Kidney (tissue), 14 donors: ENCODE results near the gene CARD19. TPM values are rescaled to one million over a fixed set of nuclear protein-coding genes. Genes with fewer than 3 reads are reported as not detected.

Source experiments
- DNase-seq, 5 donors: peaks; one replicate each; pipeline ENCODE4 v3.0.0-alpha.2; 2013 to 2020
- FAIRE-seq: peaks from 2 replicates; lab custom pipeline; 2012; peaks lifted over from hg19 to GRCh38; lab: Jason Lieb, UNC
- H3K27ac ChIP-seq, 2 donors: one replicate each; pipeline ENCODE4 v1.7.0; 2013; ENCODE audit warnings: low read depth in 2 of 2, low read length in 2 of 2, inconsistent platforms in 1 of 2
- H3K27me3 ChIP-seq: one replicate; pipeline ENCODE4 v1.7.1; 2013; ENCODE audit warnings: low read length, inconsistent platforms; ENCODE audit not compliant: control insufficient read depth, insufficient read depth
- H3K36me3 ChIP-seq, 3 donors: one replicate each; pipeline versions ENCODE4 v1.7.0 to v1.7.1; 2013; ENCODE audit warnings: low read length in 3 of 3, control low read depth in 1 of 3, inconsistent platforms in 1 of 3; ENCODE audit not compliant: insufficient read depth in 3 of 3, control insufficient read depth in 2 of 3
- H3K4me1 ChIP-seq, 3 donors: one replicate each; pipeline versions ENCODE4 v1.7.0 to v1.7.1; 2013; ENCODE audit warnings: low read length in 3 of 3, inconsistent platforms in 1 of 3, low read depth in 1 of 3; ENCODE audit not compliant: control insufficient read depth in 2 of 3, insufficient read depth in 2 of 3
- H3K4me3 ChIP-seq, 3 donors: one replicate each; pipeline versions ENCODE4 v1.7.0 to v1.8.1; 2013; ENCODE audit warnings: low read length in 3 of 3, control low read depth in 1 of 3, inconsistent platforms in 1 of 3
- H3K9ac ChIP-seq, 3 donors: one replicate each; pipeline versions ENCODE4 v1.7.0 to v1.7.1; 2013; ENCODE audit warnings: low read length in 3 of 3, control low read depth in 1 of 3, inconsistent platforms in 1 of 3
- H3K9me3 ChIP-seq, 3 donors: one replicate each; pipeline versions ENCODE4 v1.7.0 to v1.7.1; 2013; ENCODE audit warnings: low read length in 3 of 3, control low read depth in 1 of 3, inconsistent platforms in 1 of 3; ENCODE audit not compliant: control insufficient read depth in 2 of 3, insufficient read depth in 1 of 3
- intact Hi-C: fragments of 100-400 bp; cut with DNase I; formaldehyde crosslinking; loops from one replicate; pipeline ENCODE4 v1.11.1; 2022
- polyA plus RNA-seq: library from polyadenylated mRNA; stranded (reverse); fragments of 350-450 nt; fragmentation: Illumina TruSeq; extraction: RNeasy Lipid Tissue Mini Kit (QIAGEN cat#74804); gene quantifications from one replicate; pipeline ENCODE4 v1.2.3, GENCODE V29; 2014; ENCODE audit warnings: low read depth, low replicate concordance; ENCODE audit not compliant: insufficient read depth
- total RNA-seq: library from RNA; stranded (reverse); fragmentation: NEBNext Ultra II Directional; extraction: Animal tissue kit (Norgen Biotek cat#: 25700); gene quantifications from one replicate; pipeline ENCODE4 v1.2.1, GENCODE V29; 2021
- TF ChIP-seq, protein P1 (sequence below): IDR thresholded peaks from 3 replicates; pipeline ENCODE4 v1.5.1; 2012; ENCODE audit warnings: mild to moderate bottlenecking, moderate library complexity, borderline replicate concordance; ENCODE audit not compliant: insufficient read depth; ENCODE audit errors: extremely low read depth
- donor health status: control.
- donor health status: control.
- donor health status: control.
- donor health status: control.
- donor health status: control.
- donor health status: DM: yes; HTN: yes; CAD: no.
- donor health status: Normal renal cell carcinoma (clear cell type).

The CARD19 gene
- total and polyA plus RNA-seq, 2 donors from 2014 or later: 44.5 to 49.3 TPM

DNA sequence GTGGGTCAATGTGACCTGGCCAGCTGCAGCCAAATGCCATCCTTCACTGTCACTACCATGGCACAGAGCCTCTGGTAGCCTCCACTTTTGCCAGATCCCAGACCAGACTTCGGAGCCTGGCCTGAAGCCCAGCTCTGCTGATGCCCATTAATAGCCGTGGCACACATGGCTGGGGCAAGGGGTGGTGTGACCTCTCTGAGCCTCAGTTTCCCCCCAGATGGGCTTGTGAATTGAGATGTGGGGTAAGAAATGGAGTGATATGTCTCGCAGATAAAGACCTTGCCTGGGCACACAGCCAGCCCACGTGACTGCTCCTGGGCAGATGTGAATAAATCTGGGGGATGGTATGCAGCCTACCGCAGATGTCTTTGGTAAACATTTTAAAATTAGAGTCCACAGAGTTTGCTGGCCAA lies 23.6 kb upstream of the CARD19 start:
- Histone ChIP-seq H3K4me1 (peaks cover 0 to 6% (median 5%) of the 10 kb centered on the region in 3 donors), H3K36me3 (no peaks in the 10 kb centered on the region), H3K9ac (no peak overlapping the region), H3K27me3 (no peaks in the 10 kb centered on the region), H3K9me3 (no peaks in the 10 kb centered on the region), H3K27ac (no peak overlapping the region), H3K4me3 (no peak overlapping the region)
- FAIRE-seq (no peak), DNase-seq (peak in 1 of 5 donors; percentile 39)
- TF ChIP-seq, protein P1, sequence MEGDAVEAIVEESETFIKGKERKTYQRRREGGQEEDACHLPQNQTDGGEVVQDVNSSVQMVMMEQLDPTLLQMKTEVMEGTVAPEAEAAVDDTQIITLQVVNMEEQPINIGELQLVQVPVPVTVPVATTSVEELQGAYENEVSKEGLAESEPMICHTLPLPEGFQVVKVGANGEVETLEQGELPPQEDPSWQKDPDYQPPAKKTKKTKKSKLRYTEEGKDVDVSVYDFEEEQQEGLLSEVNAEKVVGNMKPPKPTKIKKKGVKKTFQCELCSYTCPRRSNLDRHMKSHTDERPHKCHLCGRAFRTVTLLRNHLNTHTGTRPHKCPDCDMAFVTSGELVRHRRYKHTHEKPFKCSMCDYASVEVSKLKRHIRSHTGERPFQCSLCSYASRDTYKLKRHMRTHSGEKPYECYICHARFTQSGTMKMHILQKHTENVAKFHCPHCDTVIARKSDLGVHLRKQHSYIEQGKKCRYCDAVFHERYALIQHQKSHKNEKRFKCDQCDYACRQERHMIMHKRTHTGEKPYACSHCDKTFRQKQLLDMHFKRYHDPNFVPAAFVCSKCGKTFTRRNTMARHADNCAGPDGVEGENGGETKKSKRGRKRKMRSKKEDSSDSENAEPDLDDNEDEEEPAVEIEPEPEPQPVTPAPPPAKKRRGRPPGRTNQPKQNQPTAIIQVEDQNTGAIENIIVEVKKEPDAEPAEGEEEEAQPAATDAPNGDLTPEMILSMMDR: no peak
- intact Hi-C loops: no loop called here

DNA sequence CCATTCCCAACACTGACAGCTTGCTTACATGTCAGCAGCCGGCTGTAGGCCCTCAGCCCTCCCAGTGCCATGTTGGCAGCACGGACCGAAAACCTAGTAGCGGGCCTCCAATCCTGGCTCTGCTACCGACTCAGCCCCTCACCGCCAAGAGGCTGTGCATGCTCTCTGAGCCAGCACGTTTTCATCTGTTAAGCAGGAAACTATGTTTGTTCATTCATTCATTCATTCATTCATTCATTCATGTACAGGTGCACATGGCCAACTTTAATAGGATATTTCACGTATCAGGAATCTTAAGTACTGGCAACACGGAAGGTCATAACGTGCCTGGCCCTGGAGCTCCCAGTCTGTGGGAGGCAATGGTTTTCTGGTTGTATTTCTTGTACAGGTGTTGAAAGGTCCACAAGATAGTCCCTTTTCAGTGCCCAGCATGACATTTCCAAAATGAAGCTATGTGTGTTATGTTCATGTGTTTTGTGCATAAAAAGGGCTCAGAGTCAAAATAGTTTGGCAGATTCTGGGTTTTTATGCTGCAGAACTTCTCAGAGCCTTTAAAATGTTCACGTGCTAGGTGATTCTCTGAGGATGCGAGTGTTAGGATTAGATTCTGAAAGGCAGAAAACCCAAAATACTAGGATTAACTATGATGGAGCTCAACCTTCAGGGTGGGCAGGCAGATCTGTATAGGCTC lies 19.8 kb upstream of the CARD19 start:
- FAIRE-seq (no peak), DNase-seq (peak in 1 of 5 donors; percentile 45)
- intact Hi-C loops: no loop called here
- no peak overlapping the region for H3K9ac ChIP-seq
- no peaks in the 10 kb centered on the region for H3K27me3 ChIP-seq
- H3K27ac ChIP-seq: no peak overlapping the region
- no peaks in the 10 kb centered on the region for H3K36me3 ChIP-seq
- H3K4me1 ChIP-seq: peaks cover 0 to 6% (median 5%) of the 10 kb centered on the region in 3 donors
- TF ChIP-seq, protein P1: no peak
- H3K4me3 ChIP-seq: no peak overlapping the region
- no peaks in the 10 kb centered on the region for H3K9me3 ChIP-seq

DNA sequence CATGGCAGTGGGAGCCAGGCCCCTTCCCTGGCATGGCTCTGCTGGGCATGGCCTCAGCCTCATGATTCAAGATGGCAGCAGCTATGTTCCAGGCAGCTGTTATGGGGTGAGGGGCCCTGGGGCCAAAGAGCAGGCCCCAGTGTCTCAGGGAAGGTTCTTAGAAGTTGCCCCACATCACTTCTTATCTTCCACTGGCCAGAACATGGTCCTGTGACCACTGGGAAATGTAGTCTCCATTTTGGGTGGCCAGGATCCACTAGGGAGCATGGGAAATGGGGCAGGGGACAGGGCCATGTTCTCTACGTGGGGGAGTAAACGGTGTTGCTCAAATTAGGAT lies 19.3 kb upstream of the CARD19 start:
- FAIRE-seq (no peak), DNase-seq (peak in 1 of 5 donors; percentile 10)
- H3K9me3 ChIP-seq: no peaks in the 10 kb centered on the region
- H3K36me3 ChIP-seq: no peaks in the 10 kb centered on the region
- TF ChIP-seq, protein P1: no peak
- H3K4me1 ChIP-seq: peaks cover 0 to 6% (median 5%) of the 10 kb centered on the region in 3 donors
- H3K4me3 ChIP-seq: no peak overlapping the region
- H3K27me3 ChIP-seq: no peaks in the 10 kb centered on the region
- no peak overlapping the region for H3K27ac ChIP-seq
- intact Hi-C loops: no loop called here
- no peak overlapping the region for H3K9ac ChIP-seq

DNA sequence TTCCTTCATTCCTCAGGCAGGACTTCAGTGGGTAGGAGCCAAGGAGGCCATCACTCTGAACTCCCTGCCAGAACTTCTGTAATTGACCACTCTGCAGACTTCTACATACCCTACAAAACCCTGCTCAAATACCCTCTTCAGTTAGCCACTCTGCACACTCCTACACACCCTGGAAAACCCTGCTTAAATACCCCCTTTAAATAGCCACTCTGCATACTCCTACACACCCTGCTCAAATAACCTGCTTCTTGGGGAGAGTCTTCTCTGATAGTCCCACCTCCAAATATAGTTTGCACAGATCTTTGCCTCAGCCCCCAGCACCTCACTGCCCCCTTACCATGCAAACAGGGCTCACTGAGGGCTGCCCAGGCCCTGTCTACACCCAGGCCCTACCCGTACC lies 18.6 kb upstream of the CARD19 start:
- Histone ChIP-seq H3K9me3 (no peaks in the 10 kb centered on the region), H3K4me3 (no peak overlapping the region), H3K27ac (no peak overlapping the region), H3K27me3 (no peaks in the 10 kb centered on the region), H3K4me1 (peaks cover 0 to 3% (median 1%) of the 10 kb centered on the region in 3 donors), H3K9ac (no peak overlapping the region), H3K36me3 (no peaks in the 10 kb centered on the region)
- FAIRE-seq (no peak), DNase-seq (no peak)
- TF ChIP-seq, protein P1: no peak
- intact Hi-C loops: no loop called here
